HG03469 (cell line): ENCODE results near the gene MAP3K20.
"Not testable (repeated sequence)": the region's sequence is repeated elsewhere in the genome, so short reads cannot be mapped to it uniquely, and the experiment has no call there.

Experiments used
- ATAC-seq: cut with Tn5 transposase; IDR thresholded peaks from one replicate; pipeline ENCODE4 v1.9.1; 2021; ENCODE audit warnings: mild to moderate bottlenecking, moderate library complexity, moderate number of reproducible peaks; ENCODE audit not compliant: unreplicated experiment

The MAP3K20 gene

DNA sequence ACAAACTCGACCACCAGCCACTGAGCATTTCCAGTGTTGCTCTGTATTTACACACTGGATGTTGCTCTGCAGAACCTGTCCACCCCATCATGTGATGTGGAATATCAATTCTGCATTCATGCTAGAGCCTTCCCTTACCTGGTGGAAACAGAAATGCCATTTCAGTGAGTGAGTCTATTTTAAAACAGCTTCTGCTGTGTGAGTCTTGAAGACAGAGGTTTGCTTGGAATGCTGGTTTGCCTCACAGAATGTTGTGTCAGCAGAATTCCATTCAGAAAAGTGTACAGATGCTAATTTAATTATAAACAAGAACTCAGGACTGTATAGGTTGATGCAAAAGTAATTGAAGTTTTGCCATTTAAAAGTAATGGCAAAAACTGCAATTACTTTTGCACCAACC, 118.3 kb downstream of the MAP3K20 start:
- ATAC-seq, result no peak

DNA sequence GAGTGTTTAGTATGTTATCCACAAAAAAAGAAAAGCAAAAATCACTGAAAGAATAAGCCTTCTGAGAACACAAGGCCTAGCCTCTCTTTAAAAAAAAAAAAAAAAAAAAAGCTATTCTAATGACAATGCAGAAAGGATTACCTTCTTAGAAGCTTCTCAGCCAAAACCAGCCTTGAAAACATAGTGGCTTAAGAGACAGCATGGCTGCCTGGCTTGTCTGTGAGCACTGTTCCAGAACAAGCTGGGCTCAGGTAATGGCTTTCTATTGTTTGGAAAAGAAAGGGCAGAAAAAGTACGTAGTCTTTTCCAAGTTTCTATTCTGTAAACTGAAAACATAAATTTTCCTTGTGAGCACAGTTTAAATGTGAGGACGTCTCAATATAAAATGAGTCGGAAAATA, 119.5 kb downstream of the MAP3K20 start:
- no peak for ATAC-seq

DNA sequence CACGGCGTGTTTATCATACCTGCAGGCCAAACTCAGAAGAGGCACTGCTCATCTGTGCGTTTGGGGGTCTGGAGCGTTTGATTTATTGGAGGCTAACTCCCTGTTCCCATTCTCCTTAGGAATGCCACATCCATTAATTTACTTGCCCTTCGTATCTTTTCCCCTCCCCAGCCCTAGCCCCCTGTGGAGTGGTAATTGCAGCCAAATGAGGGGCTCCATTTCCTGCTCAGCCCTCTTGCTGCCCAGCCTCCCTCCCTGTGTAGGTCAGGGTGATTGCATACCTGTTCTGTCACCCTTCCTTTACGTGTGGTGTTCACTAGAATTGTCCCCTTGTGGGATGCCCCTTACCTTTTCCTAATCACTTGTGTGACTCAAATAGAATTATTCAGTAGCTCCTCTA, 120.4 kb downstream of the MAP3K20 start:
- ATAC-seq, result no peak

DNA sequence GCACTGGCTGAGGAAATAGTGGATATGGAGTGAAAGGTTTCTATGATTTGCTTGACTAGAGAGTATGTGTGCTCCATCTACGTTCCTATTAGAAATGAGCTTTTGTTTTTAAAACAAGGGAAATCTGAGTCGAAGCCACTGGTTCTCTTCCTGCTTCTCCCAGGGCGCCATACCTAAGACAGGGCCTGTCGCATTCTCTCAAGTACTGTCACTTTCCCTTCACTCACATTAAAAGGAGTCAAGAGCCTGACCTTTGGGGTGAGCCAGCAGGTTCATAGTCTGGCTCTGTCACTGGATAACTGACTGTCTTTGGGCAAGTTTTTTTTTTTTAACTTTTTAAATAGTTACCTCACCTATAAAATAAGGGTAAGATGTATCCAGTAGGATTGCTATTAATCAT, 121.0 kb downstream of the MAP3K20 start:
- no peak for ATAC-seq

DNA sequence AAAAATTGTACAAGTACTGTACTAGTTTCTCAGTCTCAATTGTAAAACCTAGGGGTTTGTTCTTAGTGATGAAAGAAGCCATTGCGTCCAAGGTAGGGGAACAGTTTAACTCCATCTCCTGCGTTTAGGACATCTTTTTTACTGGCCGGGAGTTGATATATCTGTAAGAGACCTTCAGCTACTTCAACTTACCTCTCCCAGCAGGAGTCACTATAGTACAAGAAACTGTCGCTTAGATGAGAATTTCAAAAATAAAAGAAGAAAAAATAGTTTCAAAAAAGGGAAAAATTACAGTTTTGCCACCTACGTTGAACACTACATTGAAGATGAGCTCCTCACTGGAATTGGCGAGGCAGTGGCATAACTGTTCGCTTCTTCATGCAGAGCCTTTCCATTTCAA, 122.7 kb downstream of the MAP3K20 start:
- ATAC-seq, result no peak

DNA sequence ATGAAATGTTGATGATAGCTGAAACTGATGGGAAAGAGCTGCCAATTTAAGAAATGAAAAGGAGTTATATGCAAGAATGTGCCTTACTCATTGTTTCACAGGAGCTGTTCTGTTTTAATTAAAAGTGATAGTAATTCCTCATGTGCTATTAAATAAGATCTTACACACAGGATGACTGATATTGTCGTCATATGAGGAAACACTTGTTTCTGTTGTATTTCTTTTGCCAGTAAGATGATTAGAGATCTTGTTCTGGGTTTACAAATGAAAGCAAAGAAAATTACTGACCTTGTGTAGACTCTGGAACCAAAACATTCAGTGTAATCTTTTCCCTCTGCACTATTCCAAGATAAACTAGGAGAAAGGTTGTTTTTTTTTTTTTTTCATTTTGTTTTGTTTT, 123.6 kb downstream of the MAP3K20 start:
- ATAC-seq, result no peak

DNA sequence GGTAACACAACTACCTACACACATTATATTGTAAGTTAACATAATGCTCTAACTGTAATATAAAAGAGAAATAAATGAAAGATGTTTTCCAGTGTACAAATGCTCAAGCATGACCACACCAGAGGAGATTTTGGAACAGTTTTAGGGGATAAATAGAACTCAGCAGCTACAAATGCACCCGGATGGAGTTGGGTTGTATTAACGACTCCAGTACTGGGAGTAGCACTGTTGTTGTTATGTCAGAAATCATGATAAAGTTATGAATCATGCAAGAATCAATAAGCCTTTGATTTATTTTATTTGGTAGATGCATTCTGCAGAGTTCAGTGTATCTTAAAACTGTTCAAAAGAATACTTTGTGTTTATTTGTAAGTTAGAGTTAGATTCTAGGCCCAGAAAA, 126.9 kb downstream of the MAP3K20 start:
- ATAC-seq, result no peak

DNA sequence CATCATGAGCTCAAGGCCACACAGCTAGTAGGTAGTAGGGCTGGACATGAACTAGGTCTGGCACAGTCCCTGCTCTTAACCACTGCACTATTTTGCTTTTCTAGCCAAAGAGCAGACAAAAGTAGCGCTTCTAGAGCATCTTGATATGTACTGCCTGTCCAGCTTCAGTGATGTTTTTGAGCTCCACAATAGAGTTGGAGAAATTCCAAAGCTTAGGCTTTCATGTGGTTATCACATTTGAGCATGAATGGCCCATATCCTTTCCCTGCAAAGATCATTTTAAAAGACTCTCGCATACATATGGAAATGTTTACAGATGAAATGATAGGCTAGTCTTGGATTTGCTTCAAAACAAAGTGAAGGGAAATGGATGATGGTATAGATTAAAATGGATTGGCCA, 128.7 kb downstream of the MAP3K20 start:
- no peak for ATAC-seq

DNA sequence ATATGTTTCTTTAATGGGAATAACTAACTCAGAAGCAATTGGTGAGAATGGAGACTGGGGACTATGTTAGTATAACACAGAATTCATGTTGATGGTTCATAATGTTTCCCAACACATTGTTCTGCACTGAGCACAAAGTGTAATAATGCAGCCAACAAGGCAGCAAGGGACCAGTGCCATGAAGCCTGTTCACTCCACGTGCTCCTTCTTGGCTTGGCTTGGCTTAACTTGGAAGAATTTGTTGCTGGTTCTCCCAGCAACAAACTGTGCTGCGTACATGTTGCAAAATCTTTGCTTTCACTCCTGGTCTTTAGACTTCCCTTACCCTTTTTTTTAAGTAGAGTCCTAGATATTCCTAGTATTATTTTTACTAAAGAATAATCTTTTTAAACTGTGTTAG, 129.7 kb downstream of the MAP3K20 start:
- no peak for ATAC-seq

DNA sequence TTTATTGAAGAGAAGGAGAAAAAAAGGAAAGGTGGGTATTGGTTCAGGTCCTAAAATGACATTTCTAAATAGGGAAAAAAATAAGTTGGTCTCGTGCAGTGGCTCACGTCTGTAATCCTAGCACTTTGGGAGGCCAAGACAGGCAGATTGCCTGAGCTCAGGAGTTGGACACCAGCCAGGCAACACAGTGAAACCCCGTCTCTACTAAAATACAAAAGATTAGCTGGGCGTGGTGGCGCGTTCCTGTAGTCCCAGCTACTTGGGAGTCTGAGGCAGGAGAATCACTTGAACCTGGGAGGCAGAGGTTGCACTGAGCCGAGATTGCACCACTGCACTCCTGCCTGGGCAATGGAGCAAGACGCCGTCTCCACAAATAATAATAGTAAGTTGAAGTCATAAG, 131.5 kb downstream of the MAP3K20 start:
- not testable (repeated sequence) for ATAC-seq

DNA sequence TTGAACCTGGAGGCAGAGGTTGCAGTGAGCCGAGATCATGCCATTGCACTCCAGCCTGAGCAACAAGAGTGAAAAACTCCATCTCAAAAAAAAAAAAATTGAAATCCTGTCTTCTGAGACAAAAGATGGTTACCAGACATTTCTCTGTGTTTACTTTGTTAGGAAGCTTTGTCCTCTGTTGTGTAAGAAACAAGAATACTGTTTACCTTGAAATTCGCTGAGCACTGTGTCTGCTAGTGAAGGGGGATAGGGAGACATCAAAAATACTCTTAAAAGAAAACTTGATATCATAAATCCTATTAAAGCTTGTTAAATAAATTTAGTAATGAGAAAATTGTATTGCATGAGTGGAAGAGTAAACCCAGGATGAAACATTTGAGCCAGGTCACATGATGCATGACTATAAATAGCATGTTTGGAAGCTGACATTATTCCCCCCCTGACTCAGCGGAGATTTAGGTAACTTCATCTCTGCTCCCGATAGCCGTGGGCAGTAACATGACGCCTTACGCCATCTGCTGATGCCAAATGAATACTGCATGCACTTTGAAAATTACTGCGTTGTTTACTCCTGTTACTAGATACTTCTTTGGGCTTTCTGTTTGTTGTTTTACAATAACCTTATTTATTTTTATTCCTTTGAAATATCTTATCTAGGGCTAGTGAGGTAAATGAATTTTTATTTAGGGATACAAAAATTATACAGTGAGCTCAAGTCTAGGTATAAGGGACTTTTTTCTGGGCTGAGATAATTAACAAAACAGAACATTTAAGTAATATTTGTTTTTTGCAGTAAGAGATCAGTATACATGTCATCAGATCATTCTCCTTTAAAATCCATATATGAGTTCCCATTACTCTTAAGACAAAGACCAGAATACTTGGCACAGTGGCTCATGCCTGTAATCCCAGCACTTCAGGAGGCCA, 134.9 kb downstream of the MAP3K20 start:
- no peak for ATAC-seq

DNA sequence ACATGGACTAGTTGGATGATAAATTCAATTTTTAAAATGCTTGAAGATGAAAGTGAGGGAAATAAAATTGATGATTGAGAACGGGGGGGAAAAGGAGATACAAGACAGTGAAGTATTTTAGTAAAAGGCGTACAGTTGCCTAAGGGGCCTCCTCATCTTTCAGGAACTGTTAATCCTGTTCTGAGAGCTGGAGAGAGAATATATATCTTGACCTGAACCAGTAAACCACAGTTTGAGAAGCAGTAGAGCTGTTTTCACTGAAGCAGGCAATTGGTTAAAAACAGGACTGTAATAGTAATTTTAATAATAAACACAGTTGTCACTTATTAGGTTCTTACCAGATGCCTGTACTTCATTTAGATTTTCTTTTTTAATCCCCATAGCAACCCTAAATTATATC, 137.5 kb downstream of the MAP3K20 start:
- no peak for ATAC-seq

DNA sequence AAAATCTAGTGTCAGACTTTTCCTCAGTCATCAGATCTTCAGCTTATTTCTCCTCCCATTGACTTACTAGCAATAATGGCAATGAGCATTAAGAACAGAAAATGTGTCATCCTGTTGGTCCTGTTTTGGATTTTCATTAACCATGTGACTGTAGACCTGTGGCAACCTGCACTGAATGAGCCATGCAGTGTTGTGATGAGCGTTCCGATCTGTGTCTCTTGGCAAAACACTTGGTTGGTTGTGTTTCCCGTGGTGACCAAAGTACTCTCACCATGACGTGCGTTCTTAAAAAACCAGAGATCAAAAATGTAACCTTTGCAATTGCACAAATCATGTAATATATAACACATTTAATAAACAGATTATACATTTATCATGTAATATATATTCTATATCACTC, 138.6 kb downstream of the MAP3K20 start:
- ATAC-seq, result no peak

DNA sequence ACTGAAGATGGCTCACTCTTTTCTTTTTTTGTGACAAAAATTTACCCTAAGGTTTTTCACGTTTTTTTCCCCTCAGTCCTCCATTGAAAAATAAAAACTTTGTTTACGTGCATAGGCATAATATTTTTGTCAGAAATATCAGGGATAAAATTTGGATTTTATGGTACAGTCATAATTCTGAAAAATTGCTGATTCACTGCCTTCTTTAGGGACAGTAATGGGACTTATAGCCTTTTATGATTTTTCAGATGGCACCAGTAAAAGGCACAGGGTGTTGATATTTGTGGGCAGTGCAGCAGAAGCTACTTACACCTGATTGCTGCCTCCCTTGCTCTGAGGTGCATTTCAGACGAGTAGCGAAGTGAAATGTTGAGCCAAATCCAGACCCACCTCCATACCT, 139.7 kb downstream of the MAP3K20 start:
- no peak for ATAC-seq

DNA sequence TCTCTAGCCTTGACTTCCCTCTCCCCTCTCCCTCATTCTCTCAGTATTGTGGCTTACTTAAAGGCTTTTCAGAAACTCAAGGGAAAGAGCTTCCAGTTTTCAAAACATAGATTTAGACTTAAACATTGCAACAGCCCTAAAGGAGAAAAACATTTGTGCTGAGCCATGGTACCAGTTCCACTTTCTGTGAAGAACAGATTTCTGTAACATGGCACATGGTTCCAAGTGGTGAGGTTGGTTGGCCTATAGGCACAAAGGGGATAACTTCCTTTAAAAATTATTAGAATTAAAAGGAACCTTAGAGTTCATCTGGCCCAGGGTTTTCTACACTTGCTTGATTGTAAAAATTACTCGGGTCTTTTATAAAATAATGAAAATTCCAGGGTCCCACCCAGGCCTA, 140.4 kb downstream of the MAP3K20 start:
- no peak for ATAC-seq

DNA sequence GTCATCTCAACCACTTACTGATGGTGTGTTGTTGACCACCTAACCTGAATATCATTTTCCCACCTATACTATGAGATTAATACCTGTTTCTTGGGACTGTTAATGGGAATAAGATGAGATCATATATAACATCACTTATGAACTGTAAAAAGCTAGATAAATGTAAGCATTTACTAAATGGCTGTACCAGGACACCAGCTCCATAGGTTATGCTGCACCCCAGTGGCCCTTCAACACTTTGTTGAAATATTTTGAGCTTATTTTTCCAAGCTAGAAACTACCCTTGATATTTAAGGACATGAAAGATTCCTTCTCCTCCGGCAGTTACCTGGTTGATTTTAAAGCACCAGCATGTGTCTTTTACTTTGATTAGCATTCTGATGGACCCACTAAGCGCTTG, 141.0 kb downstream of the MAP3K20 start:
- no peak for ATAC-seq

DNA sequence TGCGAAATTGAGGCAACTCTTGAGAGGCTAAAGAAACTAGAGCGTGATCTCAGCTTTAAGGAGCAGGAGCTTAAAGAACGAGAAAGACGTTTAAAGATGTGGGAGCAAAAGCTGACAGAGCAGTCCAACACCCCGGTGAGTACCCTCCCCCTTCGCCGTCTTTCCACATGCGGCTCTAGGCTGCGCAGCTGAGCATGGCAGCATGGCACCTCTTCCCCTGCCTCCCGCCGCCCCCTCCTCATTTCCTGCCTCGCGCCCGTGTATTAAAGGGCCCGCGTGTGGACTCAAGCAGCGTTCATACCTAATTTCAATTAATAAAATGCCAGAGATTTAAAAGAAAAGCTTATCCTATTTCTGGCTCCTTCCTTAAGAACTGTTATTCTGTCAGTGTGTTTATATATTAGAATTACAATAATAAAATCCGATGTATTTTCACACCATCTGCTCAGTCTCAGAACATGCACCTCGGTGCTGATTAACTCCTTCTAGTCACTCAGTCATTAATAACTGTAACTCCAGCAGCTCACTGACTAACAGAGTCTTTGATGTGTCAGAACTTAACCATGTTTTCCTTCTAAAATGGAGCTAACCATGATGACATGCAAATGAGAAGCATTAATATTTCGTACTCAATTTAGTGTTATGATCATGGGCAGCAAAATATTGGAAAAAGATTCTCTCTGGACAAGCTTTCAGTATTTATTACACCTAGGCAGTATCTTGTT, 141.6 kb downstream of the MAP3K20 start:
- no peak for ATAC-seq

DNA sequence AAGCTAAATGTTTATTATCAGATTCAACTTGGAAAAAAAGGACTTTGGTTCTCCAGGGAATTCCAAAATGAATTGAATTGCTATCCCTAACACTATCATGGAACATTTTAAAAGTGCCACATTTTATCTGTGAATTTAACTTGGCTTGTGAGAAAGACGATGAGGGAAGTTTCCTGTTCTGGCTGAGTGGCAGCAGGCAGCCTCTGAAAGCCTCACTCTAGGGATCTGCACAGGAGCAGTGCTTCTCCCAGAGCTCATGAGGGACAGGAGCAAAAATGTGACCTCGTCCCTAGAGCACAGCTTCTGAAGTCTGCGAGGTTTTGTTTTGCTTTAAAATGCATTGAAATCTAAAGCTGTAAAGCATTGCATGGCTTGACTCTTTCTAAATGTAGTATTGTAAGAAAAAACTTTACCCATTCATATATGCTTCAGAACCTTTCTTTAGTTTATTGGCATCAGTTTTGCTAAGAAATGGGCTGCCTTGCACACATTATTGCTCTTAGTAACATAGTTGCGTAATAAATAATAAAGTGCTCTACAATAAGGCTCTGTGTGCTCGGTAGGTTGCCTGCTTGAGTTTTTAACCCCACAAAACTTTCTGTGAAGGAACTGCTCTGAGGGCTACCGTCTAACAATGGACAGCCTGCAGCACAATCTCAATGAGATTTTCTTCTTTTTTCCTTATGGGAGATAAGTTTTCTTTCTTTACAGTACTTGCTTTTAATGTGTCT, 142.8 kb downstream of the MAP3K20 start:
- ATAC-seq, result no peak

DNA sequence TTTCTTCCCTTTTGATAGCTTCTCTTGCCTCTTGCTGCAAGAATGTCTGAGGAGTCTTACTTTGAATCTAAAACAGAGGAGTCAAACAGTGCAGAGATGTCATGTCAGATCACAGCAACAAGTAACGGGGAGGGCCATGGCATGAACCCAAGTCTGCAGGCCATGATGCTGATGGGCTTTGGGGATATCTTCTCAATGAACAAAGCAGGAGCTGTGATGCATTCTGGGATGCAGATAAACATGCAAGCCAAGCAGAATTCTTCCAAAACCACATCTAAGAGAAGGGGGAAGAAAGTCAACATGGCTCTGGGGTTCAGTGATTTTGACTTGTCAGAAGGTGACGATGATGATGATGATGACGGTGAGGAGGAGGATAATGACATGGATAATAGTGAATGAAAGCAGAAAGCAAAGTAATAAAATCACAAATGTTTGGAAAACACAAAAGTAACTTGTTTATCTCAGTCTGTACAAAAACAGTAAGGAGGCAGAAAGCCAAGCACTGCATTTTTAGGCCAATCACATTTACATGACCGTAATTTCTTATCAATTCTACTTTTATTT, 145.6 kb downstream of the MAP3K20 start:
- no peak for ATAC-seq

DNA sequence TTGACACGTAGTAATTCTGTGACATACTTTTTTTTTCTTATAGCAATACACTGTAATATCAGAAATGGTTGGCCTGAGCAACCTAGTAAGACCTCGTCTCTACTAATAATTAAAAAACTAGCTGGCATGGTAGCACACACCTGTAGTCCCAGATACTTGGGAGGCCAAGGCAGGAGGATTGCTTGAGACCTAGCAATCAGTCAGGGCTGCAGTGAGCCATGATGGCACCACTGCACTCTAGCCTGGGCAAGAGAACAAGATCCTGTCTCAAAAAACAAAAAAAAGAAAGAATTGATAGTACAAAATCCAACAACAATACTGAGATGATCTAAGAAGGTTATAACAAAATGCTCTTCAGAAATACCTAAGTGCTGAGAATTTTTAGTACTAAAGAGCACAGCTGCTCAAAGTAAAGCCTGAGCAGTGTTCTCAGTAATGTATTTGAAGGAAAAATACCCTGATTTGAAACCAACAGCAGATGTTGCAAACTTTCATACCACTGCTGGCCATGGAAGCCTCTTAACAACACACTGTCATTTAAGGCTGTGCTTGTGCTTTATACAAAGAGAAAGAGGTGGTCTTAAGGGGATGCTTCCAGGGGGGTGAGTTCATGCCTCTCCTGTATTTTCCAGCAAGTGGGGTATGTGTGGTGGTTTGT, 146.4 kb downstream of the MAP3K20 start:
- no peak for ATAC-seq

DNA sequence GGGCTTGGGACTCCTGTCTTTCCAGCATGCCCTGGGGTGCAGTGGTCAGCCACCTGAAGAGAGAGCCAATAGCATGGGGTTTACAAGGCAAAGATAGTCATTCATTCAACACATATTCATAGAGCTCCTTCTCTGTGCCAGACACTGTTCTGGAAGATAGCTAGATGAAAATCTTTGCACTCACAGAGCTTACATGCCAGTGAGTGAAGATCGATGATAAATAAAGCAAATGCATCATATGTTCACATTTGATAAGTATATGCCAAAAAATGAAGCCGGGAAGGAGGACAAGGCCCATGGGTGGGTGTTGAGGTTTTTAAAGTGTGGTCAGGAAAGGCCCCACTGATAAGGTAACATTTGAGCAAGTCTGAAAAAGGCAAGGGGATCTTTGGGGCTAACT, 148.2 kb downstream of the MAP3K20 start:
- no peak for ATAC-seq
